Endothelial cell of umbilical vein (primary cell): ENCODE data around the gene PTPN23. TPM values are rescaled to one million over a fixed set of nuclear protein-coding genes. Genes with fewer than 3 reads are reported as not detected.

Experiments used
- BruUV-seq: library from RNA; stranded (reverse); fragments of 400-500 nt; replicated peaks from 2 replicates; lab custom pipeline; 2021; lab: Mats Ljungman, UMichigan
- CTCF ChIA-PET: fragments of 300-600, 350-600 bp; sonication (Branson Sonifier 250); formaldehyde crosslinking; loops from one replicate; lab custom pipeline; 2021; ENCODE audit warnings: antibody characterized with exemption, inconsistent platforms; lab: Charles Lee
- POLR2A ChIA-PET: fragments of 300-600, 350-600 bp; sonication (Branson Sonifier 250); formaldehyde crosslinking; loops from one replicate; lab custom pipeline; 2021; ENCODE audit warnings: antibody characterized with exemption, inconsistent platforms; lab: Charles Lee
- DNase-seq: peaks from one replicate; pipeline ENCODE4 v3.0.0-alpha.2; 2011; ENCODE audit warnings: low read depth, low spot score
- FAIRE-seq: peaks from 2 replicates; lab custom pipeline; 2011; peaks lifted over from hg19 to GRCh38; lab: Jason Lieb, UNC
- H2AFZ ChIP-seq: 2 replicates; pipeline ENCODE4 v1.6.0; 2012; ENCODE audit warnings: low read depth, low read length, control low read depth, inconsistent platforms
- H3K27ac ChIP-seq: 2 replicates; pipeline ENCODE4 v1.5.1; 2011; ENCODE audit warnings: low read depth, mild to moderate bottlenecking, control low read depth, low read length, moderate library complexity; ENCODE audit not compliant: insufficient read depth
- H3K27me3 ChIP-seq, 2 experiments: 2 replicates each; pipeline versions ENCODE4 v1.6.0 to v1.6.1; 2011; ENCODE audit warnings: low read length in 2 of 2, mixed read lengths in 1 of 2; ENCODE audit not compliant: control insufficient read depth in 2 of 2, insufficient read depth in 2 of 2
- H3K36me3 ChIP-seq, 2 experiments: 2 replicates in 1 of 2; 3 replicates in 1 of 2; pipeline ENCODE4 v1.5.1; 2011; ENCODE audit warnings: low read length in 2 of 2, mild to moderate bottlenecking in 1 of 2, moderate library complexity in 1 of 2; ENCODE audit not compliant: control insufficient read depth in 2 of 2, insufficient read depth in 2 of 2; ENCODE audit errors: extremely low read depth in 1 of 2
- H3K4me1 ChIP-seq: 3 replicates; pipeline ENCODE4 v1.5.1; 2011; ENCODE audit warnings: mild to moderate bottlenecking, low read length; ENCODE audit not compliant: control insufficient read depth, insufficient read depth; ENCODE audit errors: extremely low read depth
- H3K4me2 ChIP-seq: 2 replicates; pipeline ENCODE4 v1.6.1; 2011; ENCODE audit warnings: low read length, control low read depth, mixed read lengths; ENCODE audit not compliant: insufficient read depth
- H3K4me3 ChIP-seq, 3 experiments: fragments of 200-600 bp in 1 of 3; sonication (generic), shearing (Covaris generic) in 1 of 3; replicated peaks in 1 of 3; 2 replicates each; pipeline ENCODE4 v1.5.1; 2011 to 2016; ENCODE audit warnings: control low read depth in 3 of 3, low read length in 3 of 3, mild to moderate bottlenecking in 2 of 3, inconsistent platforms in 1 of 3, low read depth in 1 of 3, moderate library complexity in 1 of 3; ENCODE audit not compliant: insufficient read depth in 1 of 3
- H3K79me2 ChIP-seq: 2 replicates; pipeline ENCODE4 v1.6.0; 2012; ENCODE audit warnings: low read length, inconsistent platforms; ENCODE audit not compliant: control insufficient read depth, insufficient read depth
- H3K9ac ChIP-seq: replicated peaks from 2 replicates; pipeline ENCODE3; 2011; ENCODE audit warnings: low read length, control low read depth; ENCODE audit not compliant: insufficient read depth; ENCODE audit errors: extremely low read depth
- H3K9me1 ChIP-seq: replicated peaks from 3 replicates; pipeline ENCODE4 v1.6.0; 2011; ENCODE audit warnings: mild to moderate bottlenecking, low read length; ENCODE audit not compliant: control insufficient read depth, insufficient read depth; ENCODE audit errors: extremely low read depth
- H3K9me3 ChIP-seq: replicated peaks from 2 replicates; pipeline ENCODE4 v1.5.1; 2012; ENCODE audit warnings: low read length, inconsistent platforms; ENCODE audit not compliant: control insufficient read depth, insufficient read depth
- H4K20me1 ChIP-seq: replicated peaks from 2 replicates; pipeline ENCODE3; 2011; ENCODE audit warnings: mild to moderate bottlenecking, low read length; ENCODE audit not compliant: control insufficient read depth, insufficient read depth; ENCODE audit errors: extremely low read depth
- EZH2 ChIP-seq: IDR thresholded peaks from 2 replicates; pipeline ENCODE4 v1.6.1; 2012; ENCODE audit warnings: borderline replicate concordance, low read depth, mild to moderate bottlenecking, moderate library complexity, low read length, inconsistent platforms; ENCODE audit not compliant: severe bottlenecking
- FOS ChIP-seq: IDR thresholded peaks from 2 replicates; pipeline ENCODE4 v1.6.1; 2011; ENCODE audit warnings: mild to moderate bottlenecking, low read length, moderate library complexity, borderline replicate concordance; ENCODE audit not compliant: insufficient read depth
- GATA2 ChIP-seq: IDR thresholded peaks from 2 replicates; pipeline ENCODE4 v1.7.0; 2011; ENCODE audit warnings: low read depth, mild to moderate bottlenecking, moderate library complexity, mixed read lengths, low read length; ENCODE audit not compliant: insufficient read length, insufficient read depth
- JUN ChIP-seq: IDR thresholded peaks from 2 replicates; pipeline ENCODE4 v1.6.1; 2011; ENCODE audit warnings: borderline replicate concordance, low read depth; ENCODE audit not compliant: insufficient read length, insufficient read depth
- MYC ChIP-seq: IDR thresholded peaks from one replicate; pipeline ENCODE4 v1.6.1; 2011; ENCODE audit warnings: mild to moderate bottlenecking, low read depth, low read length
- POLR2A ChIP-seq: IDR thresholded peaks from 2 replicates; pipeline ENCODE4 v1.6.1; 2012; ENCODE audit warnings: low read depth, mild to moderate bottlenecking, control low read depth, low read length
- POLR2AphosphoS5 ChIP-seq: IDR thresholded peaks from 2 replicates; pipeline ENCODE4 v1.6.1; 2012; ENCODE audit warnings: low read depth, mild to moderate bottlenecking, control low read depth, low read length, moderate library complexity; ENCODE audit not compliant: insufficient read depth
- dilution Hi-C: fragments of 300-500 bp; cut with MboI; formaldehyde crosslinking; loops from one replicate; pipeline ENCODE4 v1.15.0; 2019; ENCODE audit warnings: low sequenced_read_pairs; ENCODE audit not compliant: extremely low pct_ligation_motif_present
- intact Hi-C: fragments of 100-400 bp; cut with micrococcal nuclease; formaldehyde crosslinking; loops from one replicate; pipeline ENCODE4 v1.10.0; 2022
- polyA plus RNA-seq, 4 experiments: library from polyadenylated mRNA; depleted of rRNA in 3 of 4; stranded (reverse) in 3 of 4; unstranded in 1 of 4; fragments of >200 nt; gene quantifications; 2 replicates each; pipeline versions ENCODE4 v1.2.1 to v1.2.3, GENCODE V29; 2011 to 2012; ENCODE audit warnings: missing spikeins in 1 of 4
- total RNA-seq: library from RNA; stranded (reverse); gene quantifications from 2 replicates; pipeline ENCODE4 v1.2.3, GENCODE V29; 2021
- TF ChIP-seq, protein P1 (sequence below), 2 donors: IDR thresholded peaks; 1 replicate in 1 of 2; 2 replicates in 1 of 2; pipeline ENCODE4 v1.5.1; 2011; ENCODE audit warnings: low read length in 2 of 2, mild to moderate bottlenecking in 2 of 2, moderate library complexity in 2 of 2, control low read depth in 1 of 2, inconsistent platforms in 1 of 2, low read depth in 1 of 2; ENCODE audit not compliant: insufficient read depth in 1 of 2; ENCODE audit errors: extremely low read depth in 1 of 2
- TF ChIP-seq, protein P2 (sequence below): IDR thresholded peaks from 2 replicates; pipeline ENCODE4 v1.6.1; 2011; ENCODE audit not compliant: insufficient read depth, insufficient read length

PTPN23 gene
- total and polyA plus RNA-seq, 2 donors (not counting 3 experiments of a cell fraction or from before 2014, with no cell fraction given): 8.5 to 63.5 TPM

DNA sequence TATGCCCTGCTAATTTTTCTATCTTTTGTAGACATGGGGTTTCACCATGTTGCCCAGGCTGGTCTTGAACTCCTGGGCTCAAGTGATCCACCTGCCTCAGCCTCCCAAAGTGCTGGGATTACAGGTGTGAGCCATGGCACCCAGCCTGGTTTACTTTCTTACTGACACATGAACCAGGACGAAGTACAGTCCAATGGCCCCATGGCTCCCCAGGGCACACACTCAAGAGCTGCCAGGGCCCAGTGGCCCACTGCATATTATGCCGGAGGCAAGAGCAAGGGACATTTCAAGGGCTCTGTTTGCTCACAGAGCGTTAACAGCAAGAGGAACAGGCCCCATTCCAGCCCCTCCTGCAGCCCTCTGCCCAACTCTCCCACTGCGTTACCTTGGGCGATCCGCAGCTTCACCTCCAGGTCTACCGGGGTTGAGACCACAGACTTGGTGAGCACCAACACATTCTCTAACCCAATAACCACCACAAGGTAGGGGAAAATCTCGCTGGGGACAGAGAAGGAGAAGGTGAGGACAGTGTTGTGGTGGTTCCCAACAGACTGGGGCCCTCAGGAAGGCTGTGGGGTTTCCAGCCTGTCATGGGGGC is 42.8 kb downstream of the PTPN23 start:
- no peaks in the 10 kb centered on the region for H3K27me3 ChIP-seq
- H3K4me1 ChIP-seq: no peaks in the 10 kb centered on the region
- ChIA-PET POLR2A (no interaction called here), CTCF (interaction anchor here (1.1 kb wide), 1 partner anchor 99 kb away, joined by 3 read pairs; no protein-coding TSS in a partner anchor)
- H3K9me3 ChIP-seq: no peaks in the 10 kb centered on the region
- H3K9ac ChIP-seq: no peak overlapping the region
- H3K9me1 ChIP-seq: no peaks in the 10 kb centered on the region
- H3K79me2 ChIP-seq: no peaks in the 10 kb centered on the region
- TF ChIP-seq GATA2 (no peak), POLR2A (no peak), EZH2 (no peak), POLR2AphosphoS5 (no peak), JUN (no peak)
- no peak overlapping the region for H2AFZ ChIP-seq
- H3K36me3 ChIP-seq: peaks cover 0 to 26% of the 10 kb centered on the region in 2 experiments
- no TSS peak for BruUV-seq
- H3K27ac ChIP-seq: no peak overlapping the region
- FAIRE-seq: no peak
- intact Hi-C loops: no loop called here
- H4K20me1 ChIP-seq: no peaks in the 10 kb centered on the region
- no peak for DNase-seq
- dilution Hi-C loops: no loop called here
- H3K4me3 ChIP-seq: no peak overlapping the region
- H3K4me2 ChIP-seq: no peak overlapping the region

DNA sequence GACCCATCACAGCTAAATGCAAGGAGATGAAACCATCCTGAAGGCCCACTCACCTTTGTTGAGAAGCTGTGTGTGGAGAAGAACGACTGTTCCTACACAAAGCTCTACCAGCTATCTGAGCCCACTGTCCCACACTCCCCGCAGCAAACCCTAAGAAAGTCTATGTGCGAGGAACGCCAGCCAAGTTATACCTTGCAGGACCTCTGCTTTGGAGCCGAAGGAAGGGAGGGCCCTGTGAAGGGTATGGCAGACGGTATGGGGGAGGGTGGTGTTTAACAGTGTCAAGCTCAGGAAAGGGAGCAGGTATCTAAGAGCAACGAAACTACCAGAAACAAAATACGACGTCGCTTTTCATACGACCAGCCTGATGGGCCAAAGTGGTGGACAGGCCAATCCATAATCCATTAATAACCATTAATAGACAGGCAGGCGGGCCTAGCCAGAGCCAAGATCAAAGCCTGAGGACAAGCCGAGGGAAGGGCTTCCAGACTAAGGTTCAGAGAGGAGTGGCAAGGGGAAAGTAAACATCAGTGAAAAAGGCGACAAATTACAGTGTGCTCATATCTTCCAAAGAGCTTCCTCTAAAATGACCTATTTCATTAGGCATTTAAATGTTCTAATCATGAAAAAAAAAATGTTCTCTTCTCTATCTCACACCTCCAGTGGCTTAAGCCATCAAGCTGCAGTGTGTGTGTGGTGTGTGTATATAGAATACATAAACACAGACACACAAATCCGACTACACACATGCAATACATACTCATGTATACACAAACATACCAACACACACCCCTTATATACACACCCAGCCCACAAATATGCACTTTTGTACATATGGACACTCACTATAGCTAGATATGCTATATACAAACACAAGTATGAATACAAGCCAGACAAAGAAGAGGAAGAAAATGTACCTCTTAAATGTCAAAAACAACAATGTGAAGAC is 43.9 kb downstream of the PTPN23 start:
- no peak overlapping the region for H3K4me2 ChIP-seq
- H3K27me3 ChIP-seq: no peaks in the 10 kb centered on the region
- no peaks in the 10 kb centered on the region for H4K20me1 ChIP-seq
- no peak overlapping the region for H3K4me3 ChIP-seq
- H3K9me3 ChIP-seq: no peaks in the 10 kb centered on the region
- no TSS peak for BruUV-seq
- no peaks in the 10 kb centered on the region for H3K4me1 ChIP-seq
- H3K79me2 ChIP-seq: no peaks in the 10 kb centered on the region
- H3K27ac ChIP-seq: no peak overlapping the region
- ChIA-PET CTCF (no interaction called here), POLR2A (no interaction called here)
- peaks cover 0 to 22% of the 10 kb centered on the region in 2 experiments for H3K36me3 ChIP-seq
- dilution Hi-C loops: no loop called here
- no peak for DNase-seq
- intact Hi-C loops: no loop called here
- no peak overlapping the region for H2AFZ ChIP-seq
- H3K9ac ChIP-seq: no peak overlapping the region
- no peak for FAIRE-seq
- no peaks in the 10 kb centered on the region for H3K9me1 ChIP-seq
- TF ChIP-seq MYC: no peak
- TF ChIP-seq POLR2A: no peak
- TF ChIP-seq GATA2: no peak
- TF ChIP-seq EZH2: no peak
- no peak for TF ChIP-seq POLR2AphosphoS5
- TF ChIP-seq, protein P1, sequence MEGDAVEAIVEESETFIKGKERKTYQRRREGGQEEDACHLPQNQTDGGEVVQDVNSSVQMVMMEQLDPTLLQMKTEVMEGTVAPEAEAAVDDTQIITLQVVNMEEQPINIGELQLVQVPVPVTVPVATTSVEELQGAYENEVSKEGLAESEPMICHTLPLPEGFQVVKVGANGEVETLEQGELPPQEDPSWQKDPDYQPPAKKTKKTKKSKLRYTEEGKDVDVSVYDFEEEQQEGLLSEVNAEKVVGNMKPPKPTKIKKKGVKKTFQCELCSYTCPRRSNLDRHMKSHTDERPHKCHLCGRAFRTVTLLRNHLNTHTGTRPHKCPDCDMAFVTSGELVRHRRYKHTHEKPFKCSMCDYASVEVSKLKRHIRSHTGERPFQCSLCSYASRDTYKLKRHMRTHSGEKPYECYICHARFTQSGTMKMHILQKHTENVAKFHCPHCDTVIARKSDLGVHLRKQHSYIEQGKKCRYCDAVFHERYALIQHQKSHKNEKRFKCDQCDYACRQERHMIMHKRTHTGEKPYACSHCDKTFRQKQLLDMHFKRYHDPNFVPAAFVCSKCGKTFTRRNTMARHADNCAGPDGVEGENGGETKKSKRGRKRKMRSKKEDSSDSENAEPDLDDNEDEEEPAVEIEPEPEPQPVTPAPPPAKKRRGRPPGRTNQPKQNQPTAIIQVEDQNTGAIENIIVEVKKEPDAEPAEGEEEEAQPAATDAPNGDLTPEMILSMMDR (IDR thresholded peaks at IDR 0.05; ENCODE audit: extremely low read depth in 1 of 2, insufficient read depth in 1 of 2, low read depth in 1 of 2, low read length in 2 of 2): no peak
- no peak for TF ChIP-seq FOS
- TF ChIP-seq JUN: no peak
- TF ChIP-seq, protein P2, sequence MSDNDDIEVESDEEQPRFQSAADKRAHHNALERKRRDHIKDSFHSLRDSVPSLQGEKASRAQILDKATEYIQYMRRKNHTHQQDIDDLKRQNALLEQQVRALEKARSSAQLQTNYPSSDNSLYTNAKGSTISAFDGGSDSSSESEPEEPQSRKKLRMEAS: no peak
